Activated CD8-positive, alpha-beta memory T cell treated with anti-CD3 and anti-CD28 coated beads for 36 hours (primary cell): ENCODE data around the gene TLR6. TPM values are rescaled to one million over a fixed set of nuclear protein-coding genes. Genes with fewer than 3 reads are reported as not detected.

Experiments used
- CTCF ChIA-PET: fragments of 350-600 bp; sonication (Branson Sonifier 250); formaldehyde crosslinking; loops from one replicate; lab custom pipeline; 2021; ENCODE audit warnings: antibody characterized with exemption; lab: Charles Lee
- POLR2A ChIA-PET: fragments of 350-600 bp; sonication (Branson Sonifier 250); formaldehyde crosslinking; loops from one replicate; lab custom pipeline; 2021; ENCODE audit warnings: antibody characterized with exemption; lab: Charles Lee
- total RNA-seq, 2 experiments: library from RNA; stranded (reverse); gene quantifications; one replicate each; pipeline ENCODE4 v1.2.3, GENCODE V29; 2021

TLR6 gene
- total RNA-seq, 2 experiments from 2014 or later, result 0.59 to 0.84 TPM

DNA sequence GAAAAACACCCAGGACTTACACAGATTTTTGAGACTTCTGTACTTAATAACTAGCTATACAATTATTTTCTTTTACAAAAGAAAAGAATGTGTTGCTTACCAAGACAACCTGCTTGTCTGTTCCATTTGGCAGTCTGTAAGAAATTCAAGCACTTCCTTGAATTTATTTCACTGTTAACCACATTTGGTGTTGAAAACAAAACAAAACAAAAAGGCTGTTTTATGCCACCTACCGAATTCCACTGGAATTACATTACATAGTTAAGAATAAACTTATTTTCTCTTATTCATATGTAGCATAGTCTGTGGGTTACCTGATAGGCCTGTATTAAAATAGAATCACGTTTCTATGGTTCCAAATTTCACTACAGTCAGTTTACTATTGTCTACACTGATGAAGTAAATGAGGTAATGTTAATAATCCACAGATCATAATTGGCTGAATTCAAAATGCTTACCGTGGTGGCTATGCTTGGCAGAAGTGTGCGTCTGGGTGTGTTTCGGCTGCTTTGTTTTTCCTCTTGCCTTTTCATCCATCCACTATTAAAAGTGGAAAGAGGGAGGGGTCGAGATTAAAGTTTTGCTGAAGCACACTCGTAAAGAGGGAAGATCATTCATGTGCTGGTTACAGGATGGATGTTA, 51.8 kb downstream of the TLR6 start, which contains the start of gene TLR1:
TSS of gene TLR1 (minus strand) at position 138 of the 642 bp plus-strand sequence. CDS start 5,960 bp downstream, outside the sequence.
- ChIA-PET CTCF (interaction anchor here (0.5 to 1.3 kb wide), 3 partner anchors 45 to 469 kb away, joined by 3 to 6 read pairs (median 5); no protein-coding TSS in a partner anchor), POLR2A (interaction anchor here (0.5 kb wide), 1 partner anchor 770 kb away, joined by 10 read pairs; no protein-coding TSS in a partner anchor)

DNA sequence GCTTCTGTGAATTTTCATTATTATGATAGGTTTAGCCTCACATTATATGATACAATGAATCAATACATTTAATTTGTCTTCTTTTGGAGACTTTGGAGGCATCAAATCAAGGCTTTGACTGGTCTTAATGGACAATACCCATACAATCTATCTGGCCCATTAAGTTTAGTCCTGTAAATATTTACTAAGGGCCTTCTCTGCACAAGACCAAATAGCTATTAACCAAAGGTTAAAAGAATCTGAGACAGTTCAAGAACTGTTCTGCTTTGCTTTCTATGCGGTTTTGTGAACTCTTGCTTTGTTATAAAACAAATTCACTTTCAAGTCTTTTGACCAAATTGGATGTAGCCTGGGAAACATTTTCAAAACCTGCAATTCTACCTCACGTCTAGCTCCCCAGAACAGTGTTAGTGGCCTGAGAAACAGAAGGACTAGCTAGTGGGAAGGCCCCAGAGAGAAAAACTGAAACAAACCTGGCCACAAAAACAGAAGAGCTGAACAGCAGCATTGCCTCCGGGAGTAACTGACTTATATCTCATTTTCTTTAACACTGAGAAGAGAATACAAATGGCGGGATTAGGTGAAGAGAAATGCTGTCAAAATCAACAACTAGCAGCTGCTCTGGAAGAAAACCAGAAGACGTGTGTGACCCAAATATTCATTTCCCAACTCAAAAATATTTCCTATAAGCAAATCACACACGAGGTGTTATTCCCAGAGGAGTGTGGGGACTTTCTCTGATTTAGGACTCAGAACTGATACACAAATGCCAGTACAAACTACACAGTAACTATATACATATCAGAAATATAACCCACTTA, 52.6 kb downstream of the TLR6 start:
- ChIA-PET POLR2A (interaction anchor here (0.5 kb wide), 1 partner anchor 771 kb away, joined by 10 read pairs; no protein-coding TSS in a partner anchor), CTCF (interaction anchor here (0.5 to 1.3 kb wide), 3 partner anchors 44 to 468 kb away, joined by 3 to 6 read pairs (median 5); no protein-coding TSS in a partner anchor)

DNA sequence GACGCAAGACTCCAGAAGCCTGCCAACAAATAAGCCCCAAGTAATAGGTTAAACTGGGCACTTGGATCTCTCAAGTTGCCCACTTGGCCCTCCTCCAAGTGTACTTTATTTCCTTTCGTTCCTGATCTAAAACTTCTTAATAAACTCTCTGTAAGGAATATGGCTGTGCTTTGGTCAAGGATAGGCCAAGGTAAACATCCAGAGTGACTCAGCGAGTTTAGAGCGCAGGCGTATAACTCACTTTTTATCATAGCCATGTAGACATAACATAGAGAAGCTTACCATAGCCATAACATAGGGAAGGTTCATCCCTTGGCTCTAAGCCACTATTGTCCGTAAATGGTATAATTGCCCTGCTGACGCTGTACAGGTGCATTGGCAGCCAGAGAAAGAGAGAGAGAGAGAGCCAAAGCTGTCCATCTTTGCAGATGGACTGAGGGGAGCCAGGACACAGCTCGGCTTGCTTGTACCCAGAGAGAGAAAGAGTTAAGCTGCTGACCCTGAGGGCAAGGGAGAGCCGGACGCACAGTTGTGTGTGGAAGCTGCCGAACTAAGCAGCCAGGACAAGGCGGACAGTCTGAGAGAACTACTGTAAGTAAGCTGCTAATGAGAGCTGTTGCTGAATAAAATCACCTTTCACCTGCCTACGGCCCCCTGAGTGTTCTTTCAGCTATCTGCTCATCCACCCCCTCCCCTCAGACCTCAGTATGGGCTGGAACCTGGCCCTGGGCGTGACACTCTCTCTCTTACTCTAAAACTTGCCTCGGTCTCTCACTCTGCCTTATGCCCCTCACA, 53.9 kb downstream of the TLR6 start:
- ChIA-PET POLR2A (interaction anchor here (0.6 kb wide), 1 partner anchor 975 kb away, joined by 4 read pairs; no protein-coding TSS in a partner anchor), CTCF (interaction anchor here (0.7 to 2.2 kb wide), 2 partner anchors 43 to 57 kb away, joined by 3 to 5 read pairs; no protein-coding TSS in a partner anchor)

DNA sequence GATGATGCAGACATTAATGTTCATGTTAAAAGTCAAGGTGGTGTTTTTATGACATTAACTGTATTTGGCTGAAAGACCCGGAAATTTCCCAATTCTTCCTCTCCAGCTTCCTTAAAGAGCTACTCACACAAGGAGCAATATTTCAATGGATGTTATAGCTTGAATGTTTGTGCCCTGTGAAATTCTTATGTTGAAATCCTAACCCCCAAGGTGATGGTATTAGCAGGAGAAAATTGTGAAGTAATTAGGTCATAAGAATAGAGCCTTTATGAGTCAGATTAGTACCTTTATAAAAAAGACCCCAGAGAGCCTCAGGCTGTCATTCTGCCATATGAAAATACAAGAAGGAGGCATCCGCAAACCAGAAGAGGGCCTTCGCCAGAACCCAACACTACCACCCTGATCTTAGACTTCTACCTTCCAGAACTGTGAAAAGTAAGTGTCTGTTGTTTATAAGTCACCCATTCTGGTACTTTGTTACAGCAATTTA, 55.6 kb downstream of the TLR6 start:
- ChIA-PET POLR2A (no interaction called here), CTCF (interaction anchor here (2.2 kb wide), 1 partner anchor 41 kb away, joined by 5 read pairs; no protein-coding TSS in a partner anchor)

DNA sequence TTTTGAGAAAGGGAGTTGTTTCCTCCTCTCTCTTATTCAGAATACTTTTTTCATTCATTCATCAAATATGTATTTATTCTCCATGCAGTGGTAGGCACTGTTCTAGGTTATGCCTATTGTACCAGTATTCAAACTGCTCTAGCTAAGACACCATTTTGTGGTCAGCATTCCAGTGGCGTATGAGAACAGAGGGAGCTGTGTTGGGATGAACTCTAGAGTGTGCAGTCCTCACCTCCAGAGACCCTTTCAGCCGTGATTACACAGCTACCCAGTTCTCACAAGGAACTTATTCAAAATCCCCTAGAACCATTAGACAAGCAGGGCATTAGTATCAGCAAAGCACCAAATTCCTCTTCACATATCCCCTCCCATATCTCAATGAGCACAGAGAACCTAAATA, 56.3 kb downstream of the TLR6 start:
- CTCF ChIA-PET, result no interaction called here
- POLR2A ChIA-PET, result no interaction called here

DNA sequence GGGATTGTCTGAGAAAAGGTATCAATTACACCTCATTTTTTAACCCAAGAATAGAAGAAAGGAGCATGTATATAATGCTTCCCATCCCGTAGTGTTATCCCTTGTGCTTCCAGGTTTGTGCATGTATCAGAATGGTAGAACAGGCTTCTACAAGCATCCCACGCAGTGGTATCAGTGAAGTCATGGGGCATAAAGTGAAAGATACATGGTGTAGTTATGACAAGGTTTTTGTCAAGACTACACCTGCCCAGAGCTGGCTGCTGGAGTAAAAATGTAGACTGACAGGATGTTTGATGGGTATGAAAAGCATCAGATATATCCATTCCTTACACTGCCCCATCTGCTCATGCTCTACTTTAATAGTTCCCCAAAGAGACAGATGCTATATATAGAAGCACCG, 61.5 kb downstream of the TLR6 start:
- POLR2A ChIA-PET, result no interaction called here
- CTCF ChIA-PET, result no interaction called here

DNA sequence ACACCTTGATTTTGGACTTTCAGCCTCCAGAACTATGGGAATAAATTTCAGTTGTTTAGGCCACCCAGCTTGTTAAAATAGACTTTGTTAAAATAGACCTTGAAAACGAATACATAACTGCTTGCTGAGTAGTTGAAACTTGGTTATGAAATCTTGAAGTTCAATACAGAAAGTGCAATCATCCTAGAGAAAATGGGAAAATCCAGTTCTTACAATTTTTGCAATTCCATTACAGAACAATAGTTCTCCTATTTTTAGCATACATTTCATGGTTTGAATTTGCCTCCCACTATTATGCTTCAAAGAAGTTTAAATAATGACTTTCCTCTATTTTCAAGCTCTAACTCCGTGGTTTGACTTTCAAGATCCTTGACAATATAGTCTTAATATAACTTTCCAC, 62.6 kb downstream of the TLR6 start:
- CTCF ChIA-PET, result no interaction called here
- POLR2A ChIA-PET, result no interaction called here

DNA sequence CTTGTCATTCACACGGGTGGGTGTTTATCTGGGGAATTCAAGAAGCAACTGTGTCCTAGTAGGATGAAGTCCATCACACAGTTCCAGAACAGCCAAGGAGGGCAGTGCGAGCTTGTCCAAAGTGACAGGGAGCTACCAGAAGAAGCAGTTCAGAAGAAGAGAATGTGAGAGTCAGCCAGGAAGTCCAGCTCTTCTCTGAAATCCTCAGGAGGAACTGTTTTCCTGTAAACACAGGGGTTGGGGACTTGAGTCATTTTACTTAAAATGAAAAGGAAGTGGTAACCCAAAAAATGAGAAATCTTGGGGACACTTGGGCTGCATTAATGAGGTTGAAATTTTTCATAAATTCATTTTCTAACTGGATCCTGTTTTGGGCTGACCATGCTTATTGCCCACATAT, 65.6 kb downstream of the TLR6 start:
- POLR2A ChIA-PET, result no interaction called here
- CTCF ChIA-PET, result no interaction called here

DNA sequence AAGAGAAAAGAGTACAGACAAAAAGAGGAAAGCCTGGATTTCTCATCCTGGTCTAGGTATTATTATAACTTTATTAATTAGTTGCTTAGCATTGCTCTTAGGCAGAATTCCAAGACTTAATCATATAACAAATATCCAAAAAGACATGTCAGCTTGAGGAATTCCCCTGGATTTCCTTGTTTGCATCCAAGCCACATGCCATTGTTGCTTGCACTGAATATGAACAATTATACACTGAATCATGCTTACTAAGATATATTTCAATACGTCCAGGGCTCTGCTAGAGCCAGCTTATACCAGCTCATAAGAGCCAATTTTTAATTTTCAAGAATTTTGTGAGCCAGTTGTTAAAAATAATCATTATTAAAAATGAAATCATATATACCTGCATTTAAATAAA, 68.3 kb downstream of the TLR6 start:
- CTCF ChIA-PET, result no interaction called here
- POLR2A ChIA-PET, result no interaction called here

DNA sequence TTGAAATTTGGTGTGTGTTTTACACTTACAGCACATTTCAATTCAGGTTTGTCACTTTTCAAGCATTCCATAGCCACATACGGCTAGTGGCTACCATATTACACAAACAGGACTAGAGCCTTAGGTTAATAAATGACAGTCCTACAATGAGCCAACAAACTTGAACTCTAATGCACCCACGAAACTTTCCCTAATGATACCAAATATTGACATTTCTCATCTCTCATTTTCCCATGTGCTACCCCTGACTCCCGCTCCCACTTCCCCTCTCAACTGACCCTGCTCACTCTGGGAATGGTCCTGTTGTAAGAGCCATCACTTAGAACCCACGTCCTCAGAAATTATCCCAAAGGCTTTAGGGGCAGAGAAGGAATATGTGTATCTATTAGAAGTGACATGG, 68.9 kb downstream of the TLR6 start:
- ChIA-PET CTCF (interaction anchor here (0.6 kb wide), 1 partner anchor 60 kb away, joined by 3 read pairs; no protein-coding TSS in a partner anchor), POLR2A (no interaction called here)

DNA sequence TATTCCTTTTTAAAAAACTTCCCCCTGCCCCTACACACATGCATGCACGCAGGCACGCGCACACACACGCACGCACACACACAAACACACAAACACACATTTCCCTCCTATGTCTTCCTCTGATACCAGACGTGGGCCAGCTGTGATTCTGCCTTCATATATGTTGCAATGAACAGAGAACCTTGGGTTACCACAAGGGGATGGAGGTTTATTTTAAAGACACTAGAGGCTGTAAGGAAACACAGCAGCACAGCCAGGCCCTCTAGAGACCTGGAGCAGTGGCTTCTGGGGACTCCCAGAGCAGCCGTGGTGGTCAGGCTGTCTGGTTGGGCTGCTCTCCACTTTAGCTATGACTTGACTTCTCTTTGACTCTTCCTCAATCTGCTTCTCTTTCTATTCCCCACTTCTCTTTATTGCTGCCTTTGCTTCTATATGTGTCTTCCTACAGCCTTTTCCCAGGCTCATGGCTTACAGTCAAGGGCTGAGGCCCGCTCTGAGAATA, 70.7 kb downstream of the TLR6 start:
- ChIA-PET POLR2A (no interaction called here), CTCF (no interaction called here)

DNA sequence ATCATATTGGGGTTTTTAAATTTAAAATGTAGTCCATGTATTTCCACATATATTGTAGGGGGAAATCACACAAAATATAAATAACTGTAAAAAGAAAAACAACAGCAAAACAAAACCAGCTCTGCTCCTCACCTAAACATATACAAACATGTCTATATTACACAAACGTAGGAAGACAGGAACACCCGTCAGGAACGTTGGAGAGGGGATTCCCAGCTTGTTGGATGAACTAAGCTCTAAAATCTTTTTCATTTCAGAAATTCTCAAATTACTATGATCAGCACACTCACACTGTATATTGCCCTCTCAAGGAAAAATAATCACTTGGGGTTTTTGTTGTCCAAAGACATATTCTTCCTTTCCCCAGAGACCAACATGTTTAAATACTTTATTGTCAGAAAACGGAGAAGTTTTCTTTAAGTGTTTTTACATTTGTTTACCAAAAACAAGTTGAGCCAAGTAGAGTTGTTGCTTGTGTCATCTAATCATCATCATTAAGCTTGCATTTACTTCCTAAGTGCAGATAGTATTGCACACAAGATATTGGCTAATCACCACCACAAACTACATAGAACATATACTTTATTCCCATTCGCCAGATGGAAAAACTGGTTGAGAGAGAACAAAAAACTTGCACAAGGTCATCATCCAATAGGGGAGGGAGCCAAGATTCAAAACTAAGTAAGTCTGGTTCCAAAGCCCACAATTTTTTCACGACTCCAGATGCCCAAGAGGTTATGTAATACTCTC, 71.4 kb downstream of the TLR6 start:
- ChIA-PET CTCF (no interaction called here), POLR2A (no interaction called here)

DNA sequence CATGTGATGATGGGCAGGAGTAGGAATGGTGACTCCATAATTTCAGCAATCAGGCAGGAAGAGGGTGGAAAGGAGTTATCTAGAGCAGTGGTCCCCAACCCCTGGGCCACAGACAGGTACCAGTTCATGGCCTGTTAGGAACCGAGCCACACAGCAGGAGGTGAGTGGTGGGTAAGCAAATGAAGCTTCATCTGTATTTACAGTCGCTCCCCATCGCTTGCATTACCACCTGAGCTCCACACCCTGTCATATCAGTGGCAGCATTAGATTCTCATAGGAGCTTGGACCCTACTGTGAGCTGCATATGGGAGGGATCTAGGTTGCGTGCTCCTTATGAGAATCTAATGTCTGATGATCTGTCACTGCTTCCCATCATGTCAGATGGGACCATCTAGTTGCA, 72.5 kb downstream of the TLR6 start:
- ChIA-PET CTCF (interaction anchor here (0.6 kb wide), 1 partner anchor 352 kb away, joined by 5 read pairs; no protein-coding TSS in a partner anchor), POLR2A (no interaction called here)

DNA sequence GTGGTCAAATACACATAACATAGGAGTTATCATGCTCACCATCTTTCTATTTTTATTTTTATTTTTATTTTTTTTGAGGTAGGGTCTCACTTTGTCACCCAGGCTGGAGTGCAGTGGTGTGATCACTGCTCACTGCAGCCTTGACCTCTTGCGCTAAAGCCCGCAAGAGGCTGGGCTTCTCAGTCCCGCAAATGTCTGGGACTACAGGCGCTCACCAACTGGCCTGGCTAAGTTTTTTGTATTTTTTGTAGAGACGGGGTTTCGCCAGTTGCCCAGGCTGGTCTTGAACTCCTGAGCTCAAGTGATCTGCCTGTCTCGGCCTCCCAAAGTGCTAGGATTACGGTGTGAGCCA, 73.5 kb downstream of the TLR6 start:
- POLR2A ChIA-PET, result no interaction called here
- CTCF ChIA-PET, result interaction anchor here (0.6 to 2.3 kb wide), 8 partner anchors 16 to 1924 kb away, joined by 3 to 16 read pairs (median 3); no protein-coding TSS in a partner anchor

DNA sequence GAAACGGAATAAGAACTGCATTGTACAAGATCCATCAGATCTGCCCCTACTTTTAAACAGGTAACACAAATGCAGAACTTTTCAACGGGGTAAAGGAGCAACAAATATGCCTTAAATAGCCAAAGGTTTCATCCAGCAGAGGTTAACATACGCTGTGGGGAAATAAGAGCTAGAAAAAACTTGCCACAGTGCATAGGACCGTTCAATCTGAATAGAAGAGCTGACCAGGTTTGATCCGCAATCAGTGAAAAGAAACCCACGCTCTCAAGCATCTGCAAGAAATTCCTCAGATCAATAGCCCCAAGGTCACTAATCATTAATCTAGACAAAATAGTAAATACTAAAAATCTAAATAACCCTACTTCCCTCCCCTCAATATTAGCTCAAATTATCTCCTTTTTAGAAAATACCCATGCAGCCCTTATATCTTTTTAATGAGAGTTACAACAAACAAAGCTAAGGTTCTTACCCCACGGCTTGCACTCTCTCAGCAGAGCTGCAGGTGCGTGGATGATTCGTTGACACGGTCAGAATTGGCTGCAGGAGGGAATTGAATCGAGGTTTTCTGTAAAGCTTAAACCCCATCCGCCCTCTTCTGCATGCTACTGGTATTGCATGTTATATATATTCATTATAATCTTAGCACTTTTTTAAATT, 74.0 kb downstream of the TLR6 start, which contains the start of gene TLR10:
TSS of gene TLR10 (minus strand) at position 539 of the 657 bp plus-strand sequence. CDS start 7,400 bp downstream, outside the sequence.
- ChIA-PET CTCF (interaction anchor here (0.5 to 2.3 kb wide), 11 partner anchors 16 to 1820 kb away, joined by 3 to 16 read pairs (median 3); no protein-coding TSS in a partner anchor), POLR2A (no interaction called here)

DNA sequence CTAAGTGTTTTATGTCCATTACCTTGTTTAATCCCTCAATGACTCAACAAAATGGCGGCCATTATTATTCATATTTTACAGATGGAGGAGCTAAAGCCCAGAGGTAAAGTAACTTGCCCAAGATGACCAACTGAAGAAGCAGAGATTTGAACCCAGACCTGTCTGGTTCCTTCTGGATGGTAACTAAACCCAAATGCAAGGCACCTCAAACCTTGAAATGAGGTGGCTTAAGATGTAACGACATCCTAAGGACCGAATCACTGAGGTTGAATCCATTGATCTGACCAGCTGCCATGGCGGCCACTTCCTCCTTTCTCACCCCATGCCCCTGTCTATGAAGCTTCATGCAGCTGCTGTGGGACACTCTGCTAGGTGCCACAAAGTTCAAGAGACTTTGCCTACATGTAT, 74.8 kb downstream of the TLR6 start:
- ChIA-PET CTCF (interaction anchor here (0.6 to 2.3 kb wide), 7 partner anchors 22 to 720 kb away, joined by 3 to 16 read pairs (median 3); no protein-coding TSS in a partner anchor), POLR2A (no interaction called here)

DNA sequence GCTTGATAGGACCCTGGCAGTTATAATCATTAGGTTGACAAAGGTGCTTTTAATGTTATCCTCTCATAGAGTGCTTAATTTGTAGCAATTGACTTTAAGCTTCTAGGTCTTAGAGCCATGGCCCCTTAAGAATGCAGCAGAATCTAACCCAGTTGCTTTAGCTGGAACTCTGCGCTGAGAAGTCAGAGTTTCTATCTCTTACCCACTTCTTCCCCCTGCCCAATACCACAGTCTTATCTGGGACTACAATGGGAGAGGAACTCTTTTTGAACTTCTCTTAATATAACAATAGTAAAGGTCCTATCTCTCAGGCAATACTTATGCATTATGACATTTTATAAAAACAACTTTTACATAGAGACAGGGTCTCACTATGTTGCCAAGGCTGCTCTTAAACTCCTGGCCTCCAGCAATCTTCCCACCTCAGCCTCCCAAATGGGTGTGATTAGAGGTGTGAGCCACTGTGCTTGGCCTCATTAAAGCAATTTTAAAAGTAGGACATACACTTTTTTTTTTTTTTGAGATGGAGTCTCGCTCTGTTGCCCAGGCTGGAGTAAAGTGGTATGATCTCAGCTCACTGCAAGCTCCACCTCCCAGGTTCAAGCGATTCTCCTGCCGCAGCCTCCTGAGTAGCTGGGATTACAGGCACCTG, 75.7 kb downstream of the TLR6 start:
- POLR2A ChIA-PET, result no interaction called here

More for the DNA sequence above, 75.7 kb downstream of the TLR6 start:
- CTCF ChIA-PET, result interaction anchor here (1.0 kb wide), 1 partner anchor 601 kb away, joined by 3 read pairs; no protein-coding TSS in a partner anchor
